Measurements from ENCODE around the gene NSD1. TPM values are rescaled to one million over a fixed set of nuclear protein-coding genes. Genes with fewer than 3 reads are reported as not detected.

NSD1 gene
- total and polyA plus RNA-seq, 2 of the 8 experiments (the other 6 are each of a cell fraction or from before 2014, with no cell fraction given) = 22.8 to 168 TPM

DNA sequence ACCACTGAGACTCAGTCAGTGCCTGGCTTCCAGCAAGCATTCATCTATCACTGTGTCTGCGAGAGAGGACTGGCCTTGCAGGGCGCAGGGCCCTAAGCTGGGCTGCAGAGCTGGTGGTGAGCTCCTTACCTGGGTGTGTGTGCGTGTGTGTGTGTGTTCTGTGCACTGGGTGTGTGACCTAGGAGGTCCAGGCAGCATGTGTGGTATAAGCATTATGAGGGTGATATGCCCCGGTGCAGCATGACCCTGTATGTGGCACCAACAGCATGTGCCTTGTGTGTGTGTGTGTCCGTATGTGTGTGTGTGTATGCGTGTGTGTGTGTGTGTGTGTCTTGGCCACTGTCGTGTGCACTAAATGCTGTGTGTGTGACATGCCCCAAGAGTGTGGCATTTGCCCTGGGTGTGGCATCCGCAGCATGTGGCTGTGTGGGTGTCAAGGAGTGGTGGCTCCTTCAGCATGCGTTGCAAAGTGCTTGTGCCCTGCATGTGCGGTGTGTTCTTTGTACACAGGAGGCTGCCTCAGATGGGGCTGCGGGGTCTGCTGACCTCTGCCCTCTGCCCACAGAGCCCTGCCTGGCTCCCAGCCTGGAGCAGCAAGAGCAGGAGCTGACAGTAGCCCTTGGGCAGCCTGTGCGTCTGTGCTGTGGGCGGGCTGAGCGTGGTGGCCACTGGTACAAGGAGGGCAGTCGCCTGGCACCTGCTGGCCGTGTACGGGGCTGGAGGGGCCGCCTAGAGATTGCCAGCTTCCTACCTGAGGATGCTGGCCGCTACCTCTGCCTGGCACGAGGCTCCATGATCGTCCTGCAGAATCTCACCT, 43.5 kb upstream of the NSD1 start:
- Histone ChIP-seq H4K5ac (ENCODE audit: insufficient read length, low read depth, low read length) (no peak overlapping the region), H3K4me1 (replicated peaks in 1 of 4; ENCODE audit: control insufficient read depth in 3 of 4, insufficient read depth in 4 of 4, low read length in 3 of 4) (peaks cover 0 to 14% (median 8%) of the 10 kb centered on the region in 4 experiments; a peak in 5 of 7 replicates), H3K23ac (ENCODE audit: insufficient read length) (no peak overlapping the region), H3K9me3 (ENCODE audit: insufficient read depth in 2 of 2, low read depth in 1 of 2, low read length in 1 of 2) (no peaks in the 10 kb centered on the region), H3K36me3 (ENCODE audit: control insufficient read depth in 2 of 4, insufficient read depth in 4 of 4, low read length in 3 of 4) (peaks cover 13 to 23% (median 20%) of the 10 kb centered on the region in 4 experiments; a peak in 7 of 8 replicates), H3K14ac (ENCODE audit: insufficient read length) (no peak overlapping the region), H3K27ac (ENCODE audit: low read depth, low read length) (no peak overlapping the region), H2BK12ac (ENCODE audit: low read depth, low read length) (no peak overlapping the region), H4K8ac (ENCODE audit: extremely low read depth, insufficient read depth, low read length) (no peak overlapping the region), H2BK15ac (ENCODE audit: low read length) (no peak overlapping the region), H3K4me3 (ENCODE audit: extremely low read depth in 1 of 4, insufficient read depth in 2 of 4, low read depth in 3 of 4, low read length in 4 of 4) (no peak overlapping the region), H4K91ac (replicated peaks; ENCODE audit: insufficient read length, low read length) (no peak overlapping the region), H3K79me1 (ENCODE audit: low read depth, low read length) (peaks cover 15% of the 10 kb centered on the region), H3K4ac (replicated peaks; ENCODE audit: insufficient read length, low read depth, low read length) (no peak overlapping the region), H2AK5ac (ENCODE audit: low read depth, low read length) (no peak overlapping the region; the same call in 1 of the 2 replicates), H2AFZ (ENCODE audit: low read length) (no peak overlapping the region), H3K4me2 (ENCODE audit: insufficient read depth in 1 of 2, low read depth in 2 of 2, low read length in 2 of 2) (no peak overlapping the region), H4K20me1 (replicated peaks in 1 of 2; ENCODE audit: control insufficient read depth in 1 of 2, insufficient read depth in 2 of 2, low read length in 2 of 2) (peaks cover 0 to 11% of the 10 kb centered on the region in 2 experiments), H2BK120ac (replicated peaks; ENCODE audit: low read depth, low read length) (no peak overlapping the region), H3K23me2 (ENCODE audit: low read depth, low read length) (peaks cover 9% of the 10 kb centered on the region), H3K27me3 (replicated peaks in 1 of 4; ENCODE audit: control insufficient read depth in 3 of 4, extremely low read depth in 1 of 4, insufficient read depth in 3 of 4, low read length in 3 of 4) (no peaks in the 10 kb centered on the region; a peak in 1 of 7 replicates), H3K79me2 (ENCODE audit: control insufficient read depth in 1 of 2, insufficient read depth in 2 of 2, low read length in 2 of 2) (peaks cover 0 to 8% of the 10 kb centered on the region in 2 experiments; a peak in 1 of 4 replicates), H3K9ac (replicated peaks in 1 of 4; ENCODE audit: extremely low read depth in 1 of 4, low read depth in 3 of 4, low read length in 3 of 4) (no peak overlapping the region), H3K18ac (ENCODE audit: extremely low read depth, low read length) (no peak overlapping the region), H2BK20ac (ENCODE audit: low read length) (0 out of 2 replicates have a peak overlapping the region, but pooled peaks have one; percentile 61), H2BK5ac (ENCODE audit: low read depth, low read length) (peak overlapping the region; percentile 55), H3K56ac (replicated peaks; ENCODE audit: insufficient read length, low read depth, low read length) (no peak overlapping the region)
- CTCF ChIA-PET (ENCODE audit: partially characterized antibody) = interaction anchor here (0.7 to 11.9 kb wide), 6 partner anchors 11 to 256 kb away, joined by 3 to 161 read pairs (median 4); no protein-coding TSS in a partner anchor
- 84% methylated on average over 21 of the region's 21 CpGs; no CpG with 5 or more reads in 1 of the 2 experiments for WGBS, 2 experiments (ENCODE audit: extremely low coverage in 1 of 2, insufficient coverage in 1 of 2, insufficient read length in 1 of 2, insufficient replicate concordance in 2 of 2, low coverage in 1 of 2, low lambda C conversion rate in 2 of 2, missing lambda C conversion rate in 1 of 2)
- DNase-seq (ENCODE audit: low read depth in 1 of 2, low spot score in 2 of 2) (no peak), FAIRE-seq (no peak)
- peak; percentile 38; the same call in 1 of the 2 replicates for TF ChIP-seq POLR2AphosphoS5 (IDR thresholded peaks at IDR 0.05; ENCODE audit: low read depth, low read length)
- TF ChIP-seq SIN3A (conservative IDR thresholded peaks at IDR 0.05 in 1 of 2, IDR thresholded peaks at IDR 0.05 in 1 of 2; ENCODE audit: low read depth in 1 of 2, low read length in 2 of 2) = no peak
- POLR2A ChIA-PET (ENCODE audit: partially characterized antibody) = interaction anchor here (0.6 to 4.8 kb wide), 3 partner anchors 8 to 259 kb away, joined by 3 to 23 read pairs (median 3); no protein-coding TSS in a partner anchor
